GM12891 (cell line): ENCODE measurements around the gene HOXB5.

Source experiments
- DNase-seq: peaks from one replicate; pipeline ENCODE4 v3.0.0; 2011; ENCODE audit warnings: low spot score; ENCODE audit not compliant: insufficient read length
- FAIRE-seq: peaks from 2 replicates; lab custom pipeline; 2011; peaks lifted over from hg19 to GRCh38; lab: Jason Lieb, UNC
- PAX5 ChIP-seq: IDR thresholded peaks from 2 replicates; pipeline ENCODE4 v1.6.1; 2011; ENCODE audit warnings: low read length, moderate library complexity, mild to moderate bottlenecking; ENCODE audit not compliant: insufficient read depth, severe bottlenecking
- POLR2A ChIP-seq: IDR thresholded peaks from 2 replicates; pipeline ENCODE4 v1.6.1; 2011; ENCODE audit warnings: low read depth, low read length, control low read depth
- POLR2AphosphoS5 ChIP-seq: IDR thresholded peaks from 2 replicates; pipeline ENCODE4 v1.6.1; 2011; ENCODE audit warnings: low read depth, low read length, control low read depth
- POU2F2 ChIP-seq: IDR thresholded peaks from 2 replicates; pipeline ENCODE4 v1.6.1; 2011; ENCODE audit warnings: low read depth, mild to moderate bottlenecking, control low read depth, low read length, moderate library complexity
- SPI1 ChIP-seq: IDR thresholded peaks from 2 replicates; pipeline ENCODE4 v1.6.1; 2011; ENCODE audit warnings: low read depth, low read length, control low read depth
- TAF1 ChIP-seq: IDR thresholded peaks from 2 replicates; pipeline ENCODE4 v1.6.1; 2011; ENCODE audit warnings: low read depth, low read length, control low read depth

Gene HOXB5

DNA sequence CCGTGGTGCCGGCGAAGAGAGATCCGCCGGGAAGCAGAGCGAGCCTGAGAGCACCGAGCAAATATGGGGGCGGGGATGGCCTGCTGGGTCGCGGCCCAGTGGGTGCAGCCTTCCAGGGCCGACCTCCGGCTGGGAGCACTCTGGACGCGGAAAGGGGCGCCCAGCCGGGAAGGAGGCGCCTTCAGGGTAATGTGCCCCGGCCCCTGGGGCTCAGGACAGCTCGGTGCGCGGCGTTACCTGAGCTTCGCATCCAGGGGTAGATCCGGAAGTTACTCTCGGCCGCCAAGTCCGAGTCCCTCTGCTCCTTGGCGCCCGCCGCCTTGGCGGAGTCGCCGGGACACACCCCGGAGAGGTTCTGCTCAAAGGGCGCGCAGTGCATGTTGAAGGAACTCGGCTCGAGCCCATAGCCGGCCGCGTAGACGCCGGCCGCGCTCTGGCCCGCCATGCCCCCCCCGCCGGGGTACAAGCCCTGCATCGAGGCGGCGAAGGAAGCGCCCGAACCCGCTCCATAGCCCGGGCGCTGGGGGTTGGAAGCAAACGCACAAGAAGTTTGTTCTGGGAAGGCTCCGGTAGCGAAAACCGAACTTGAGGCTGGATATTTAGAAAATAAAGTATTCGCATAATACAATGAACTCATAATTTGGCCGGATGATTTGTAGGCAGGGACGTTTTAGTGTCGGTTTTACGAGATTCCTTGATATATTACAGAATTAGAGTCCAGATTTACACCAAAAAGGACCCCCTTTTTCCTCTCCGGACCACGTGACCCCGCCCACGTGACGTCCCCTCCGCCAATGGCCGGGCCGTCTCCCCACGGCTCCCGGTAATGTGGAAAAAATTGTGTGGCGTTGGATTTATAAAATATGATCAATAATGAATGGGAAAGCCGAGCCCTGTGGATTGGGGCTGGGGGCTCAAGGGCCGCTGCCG, 17.0 kb upstream of the HOXB5 start, which contains the start of gene HOXB7:
Gene HOXB7 (minus strand): TSS at position 736 of the 930 bp plus-strand sequence. CDS start 99 bp downstream, at position 637.
- TF ChIP-seq POU2F2 (no peak), PAX5 (no peak), SPI1 (no peak), POLR2A (no peak; the same call in 1 of the 2 replicates), TAF1 (no peak), POLR2AphosphoS5 (no peak)
- DNase-seq: no peak
- peak; percentile 88 for FAIRE-seq

DNA sequence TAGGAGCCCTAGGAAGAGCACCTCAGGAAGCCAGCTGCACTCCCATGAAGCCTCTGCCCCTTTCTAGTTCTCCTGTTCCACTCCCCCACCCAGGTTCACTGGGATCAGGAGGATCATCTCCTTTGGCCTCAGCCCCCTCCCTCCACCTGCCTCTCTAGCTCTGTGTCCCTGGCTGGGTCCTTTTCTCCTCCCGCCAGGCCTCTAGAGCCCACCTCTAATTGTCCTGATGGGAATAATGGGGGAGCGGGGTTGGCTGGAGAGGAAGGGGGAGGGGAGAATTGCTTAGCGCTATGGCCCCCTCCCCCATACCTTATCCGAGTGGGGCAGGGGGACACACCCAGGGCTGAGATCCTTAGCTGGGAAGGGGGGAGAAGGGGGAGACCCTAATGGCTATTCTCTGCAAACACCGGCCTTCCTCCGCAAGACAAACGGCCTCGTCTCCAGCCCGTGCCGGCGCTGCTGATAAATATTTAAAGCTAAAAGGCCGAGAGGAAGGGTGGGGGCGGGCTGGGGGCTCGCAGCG, 16.2 kb upstream of the HOXB5 start:
- DNase-seq (no peak), FAIRE-seq (no peak)
- no peak for TF ChIP-seq TAF1
- TF ChIP-seq SPI1: no peak
- no peak for TF ChIP-seq PAX5
- no peak for TF ChIP-seq POLR2AphosphoS5
- TF ChIP-seq POU2F2: no peak
- TF ChIP-seq POLR2A: no peak

DNA sequence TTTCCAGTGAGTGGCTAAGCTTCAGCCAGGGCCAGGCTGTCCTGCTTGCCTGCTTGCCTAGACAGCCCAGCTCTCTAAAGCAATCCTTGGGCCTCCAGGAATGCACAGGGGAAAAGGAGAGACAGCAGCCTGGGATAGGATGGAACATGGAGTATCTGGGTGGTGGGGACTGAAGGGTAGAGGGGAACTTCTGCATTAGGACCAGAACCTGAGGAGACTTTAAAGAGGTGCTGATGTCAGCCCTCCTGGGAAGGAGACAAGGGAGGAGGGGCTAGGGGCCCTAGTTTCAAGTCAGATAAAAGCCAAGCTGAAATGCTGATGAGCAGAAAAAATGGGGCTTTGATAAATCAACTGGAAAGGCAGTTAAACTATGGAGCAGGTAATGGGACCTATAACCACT, 15.5 kb upstream of the HOXB5 start:
- DNase-seq (no peak), FAIRE-seq (no peak)
- no peak for TF ChIP-seq POU2F2
- TF ChIP-seq POLR2A: no peak
- no peak for TF ChIP-seq SPI1

DNA sequence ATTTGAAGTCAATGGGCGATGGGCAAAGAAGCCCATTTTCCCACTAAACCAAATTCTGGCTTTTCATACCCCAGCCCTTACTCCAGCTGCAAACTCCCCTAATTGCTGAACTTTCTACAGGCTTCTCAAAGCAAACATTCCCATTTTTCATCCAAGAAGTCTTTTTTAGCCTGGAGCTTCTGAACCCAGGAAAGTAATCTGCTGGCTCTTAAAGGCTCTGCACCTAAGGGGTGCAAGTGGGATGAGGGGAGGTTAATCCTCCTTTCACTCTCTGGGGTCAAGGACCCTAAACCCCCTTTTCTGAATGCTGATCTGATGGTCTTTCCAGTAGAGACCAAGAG, 14.9 kb upstream of the HOXB5 start:
- no peak for TF ChIP-seq POLR2AphosphoS5
- no peak for TF ChIP-seq SPI1
- DNase-seq: no peak
- no peak for FAIRE-seq

DNA sequence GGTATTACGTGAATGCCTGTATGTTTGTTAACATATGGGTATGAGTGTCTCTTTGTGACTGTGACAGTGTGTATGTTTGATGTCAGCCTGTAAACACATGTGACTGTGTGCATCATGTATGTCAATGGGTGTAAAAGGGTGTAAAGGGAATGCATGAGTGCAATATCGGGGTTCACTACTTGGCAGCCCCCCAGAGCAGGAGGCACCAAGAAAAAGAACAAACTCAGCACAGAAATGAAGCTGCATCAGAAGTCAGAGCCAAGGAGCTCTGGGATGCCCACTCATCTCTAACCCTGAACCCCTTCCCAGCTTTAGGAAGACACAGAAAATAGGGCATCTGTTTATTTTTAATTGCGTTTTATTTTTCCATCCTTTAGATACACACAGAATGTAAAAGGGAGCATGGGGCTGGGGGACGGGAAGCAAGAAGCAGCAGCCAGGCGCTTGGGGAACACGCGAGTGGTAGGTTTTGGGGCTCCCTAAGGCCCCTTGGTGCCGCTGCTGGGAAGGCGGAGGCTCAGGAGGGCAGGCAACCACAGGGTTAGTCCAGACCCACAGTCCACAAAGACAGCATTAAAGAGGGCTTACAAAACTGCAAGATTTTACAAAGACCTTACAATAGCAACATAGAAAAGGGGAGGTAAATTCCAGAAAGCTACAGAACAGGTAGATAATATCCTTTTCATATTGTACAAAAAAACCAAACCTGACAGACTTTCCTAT, 13.5 kb upstream of the HOXB5 start:
- DNase-seq (no peak), FAIRE-seq (peak; percentile 35)
- TF ChIP-seq POLR2A (no peak), POU2F2 (no peak), POLR2AphosphoS5 (no peak), PAX5 (no peak), SPI1 (no peak), TAF1 (no peak)

DNA sequence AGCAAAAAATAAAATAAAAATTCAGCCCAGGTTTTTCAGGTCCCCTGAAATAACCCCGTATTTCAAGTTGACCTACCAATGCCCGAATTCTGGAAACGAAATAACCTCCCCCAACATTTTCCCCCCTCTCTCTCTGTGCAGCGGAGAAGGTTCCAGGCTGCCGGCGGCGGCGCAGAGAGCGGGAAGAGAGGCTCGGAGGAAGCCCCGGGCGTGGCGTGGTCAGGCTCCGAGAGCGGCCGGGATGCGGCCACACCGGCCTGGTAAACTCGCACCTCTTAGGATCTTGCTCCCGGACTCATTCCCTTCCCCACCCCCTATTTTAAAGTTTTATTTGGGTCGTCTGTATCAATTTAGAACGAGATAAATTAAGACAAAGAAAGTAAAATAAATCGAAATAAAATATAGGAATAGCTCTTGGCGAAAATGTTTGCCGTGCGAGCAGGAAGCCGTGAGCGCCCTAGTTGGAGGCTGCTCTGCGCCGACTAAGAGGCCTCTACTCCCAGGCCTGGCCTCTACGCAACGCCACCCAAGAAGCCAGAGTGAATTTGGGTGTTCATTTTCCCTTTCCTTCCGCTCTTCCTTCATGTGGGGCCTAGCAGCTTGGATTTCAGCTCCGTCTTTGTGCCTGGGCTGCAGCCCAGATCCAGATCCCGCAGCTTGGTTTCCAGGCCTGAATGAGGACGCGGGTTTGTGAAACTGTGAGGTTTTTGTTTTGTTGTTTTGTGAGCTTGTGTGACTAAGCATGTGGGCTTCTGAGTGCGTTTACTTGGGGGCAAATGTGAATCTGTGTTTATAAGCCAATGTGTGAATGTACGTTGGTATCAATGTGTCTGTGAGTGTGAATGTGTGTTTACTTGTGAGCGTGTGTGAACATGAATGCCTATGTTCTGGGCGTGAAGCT, 12.7 kb upstream of the HOXB5 start:
- TF ChIP-seq PAX5: no peak
- TF ChIP-seq POU2F2: no peak
- TF ChIP-seq SPI1: no peak
- no peak for TF ChIP-seq POLR2AphosphoS5
- TF ChIP-seq TAF1: no peak
- no peak for DNase-seq
- FAIRE-seq: no peak

DNA sequence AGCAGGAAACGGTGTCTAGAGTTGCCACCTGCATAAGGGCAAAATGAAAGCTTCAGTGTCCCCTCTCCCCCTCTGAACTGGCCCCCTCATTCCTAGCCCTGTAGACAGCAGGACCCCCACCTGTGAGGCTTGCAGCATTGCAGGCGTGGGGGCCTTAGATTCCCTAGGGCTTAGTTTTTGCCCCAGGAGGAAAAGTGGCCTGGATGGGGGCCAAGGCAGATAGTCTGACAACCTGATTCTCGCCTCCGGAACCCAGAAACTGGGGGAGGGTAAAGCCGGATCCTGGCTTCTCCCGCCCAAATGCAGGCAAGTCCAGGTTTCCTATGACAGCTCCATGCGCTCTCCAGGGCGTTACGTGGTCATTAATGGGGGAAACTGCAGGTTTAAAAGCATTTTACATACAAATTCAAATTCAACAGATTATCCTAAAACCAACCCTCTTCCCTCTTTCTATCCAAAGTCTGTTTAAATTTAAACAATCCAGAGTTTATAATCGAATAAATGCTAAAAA, 11.9 kb upstream of the HOXB5 start:
- no peak for DNase-seq
- no peak for TF ChIP-seq PAX5
- no peak for TF ChIP-seq POU2F2
- no peak for TF ChIP-seq POLR2A
- no peak for TF ChIP-seq SPI1
- TF ChIP-seq POLR2AphosphoS5: no peak
- no peak for TF ChIP-seq TAF1
- no peak for FAIRE-seq

DNA sequence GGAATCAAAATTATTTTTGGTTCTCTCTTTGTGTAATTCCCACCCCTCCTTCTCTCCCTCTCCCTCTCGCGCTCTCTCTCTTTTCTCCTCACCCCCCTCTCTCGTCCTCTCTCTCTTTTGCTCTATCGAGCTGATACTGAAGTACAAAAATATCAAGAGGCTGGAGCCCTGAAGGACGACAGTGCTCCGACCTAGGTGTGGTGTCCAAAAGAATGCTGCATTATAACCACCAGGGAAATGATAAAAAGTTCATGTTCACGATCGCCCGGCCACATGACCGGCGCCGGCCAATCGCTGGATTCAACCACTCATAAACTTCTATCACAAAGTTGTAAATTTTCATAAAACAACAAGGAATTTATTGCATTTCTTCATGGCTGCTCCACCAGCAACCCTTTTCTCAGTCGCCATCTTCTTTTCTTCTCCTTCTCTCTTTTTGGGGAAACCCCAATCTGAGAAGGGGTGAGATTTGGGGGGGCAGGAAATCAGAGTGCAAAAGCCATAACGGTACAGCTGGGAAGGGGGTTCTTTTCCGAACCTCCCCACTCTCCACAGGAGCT, 11.3 kb upstream of the HOXB5 start, which contains the start of gene HOXB6:
Gene HOXB6 (minus strand): TSS at position 217 of the 560 bp plus-strand sequence. CDS start 6,836 bp downstream, outside the sequence.
- no peak for TF ChIP-seq PAX5
- TF ChIP-seq TAF1: no peak
- no peak for TF ChIP-seq SPI1
- no peak for TF ChIP-seq POLR2AphosphoS5
- TF ChIP-seq POLR2A: no peak
- TF ChIP-seq POU2F2: no peak
- DNase-seq (no peak), FAIRE-seq (no peak)
